Kidney (tissue), 14 donors: ENCODE data around the gene ZNF580. TPM values are rescaled to one million over a fixed set of nuclear protein-coding genes. Genes with fewer than 3 reads are reported as not detected.

Source experiments
- DNase-seq, 5 donors: peaks; one replicate each; pipeline ENCODE4 v3.0.0-alpha.2; 2013 to 2020
- FAIRE-seq: peaks from 2 replicates; lab custom pipeline; 2012; peaks lifted over from hg19 to GRCh38; lab: Jason Lieb, UNC
- H3K27ac ChIP-seq, 2 donors: one replicate each; pipeline ENCODE4 v1.7.0; 2013; ENCODE audit warnings: low read depth in 2 of 2, low read length in 2 of 2, inconsistent platforms in 1 of 2
- H3K27me3 ChIP-seq: one replicate; pipeline ENCODE4 v1.7.1; 2013; ENCODE audit warnings: low read length, inconsistent platforms; ENCODE audit not compliant: control insufficient read depth, insufficient read depth
- H3K36me3 ChIP-seq, 3 donors: one replicate each; pipeline versions ENCODE4 v1.7.0 to v1.7.1; 2013; ENCODE audit warnings: low read length in 3 of 3, control low read depth in 1 of 3, inconsistent platforms in 1 of 3; ENCODE audit not compliant: insufficient read depth in 3 of 3, control insufficient read depth in 2 of 3
- H3K4me1 ChIP-seq, 3 donors: one replicate each; pipeline versions ENCODE4 v1.7.0 to v1.7.1; 2013; ENCODE audit warnings: low read length in 3 of 3, inconsistent platforms in 1 of 3, low read depth in 1 of 3; ENCODE audit not compliant: control insufficient read depth in 2 of 3, insufficient read depth in 2 of 3
- H3K4me3 ChIP-seq, 3 donors: one replicate each; pipeline versions ENCODE4 v1.7.0 to v1.8.1; 2013; ENCODE audit warnings: low read length in 3 of 3, control low read depth in 1 of 3, inconsistent platforms in 1 of 3
- H3K9ac ChIP-seq, 3 donors: one replicate each; pipeline versions ENCODE4 v1.7.0 to v1.7.1; 2013; ENCODE audit warnings: low read length in 3 of 3, control low read depth in 1 of 3, inconsistent platforms in 1 of 3
- H3K9me3 ChIP-seq, 3 donors: one replicate each; pipeline versions ENCODE4 v1.7.0 to v1.7.1; 2013; ENCODE audit warnings: low read length in 3 of 3, control low read depth in 1 of 3, inconsistent platforms in 1 of 3; ENCODE audit not compliant: control insufficient read depth in 2 of 3, insufficient read depth in 1 of 3
- intact Hi-C: fragments of 100-400 bp; cut with DNase I; formaldehyde crosslinking; loops from one replicate; pipeline ENCODE4 v1.11.1; 2022
- polyA plus RNA-seq: library from polyadenylated mRNA; stranded (reverse); fragments of 350-450 nt; fragmentation: Illumina TruSeq; extraction: RNeasy Lipid Tissue Mini Kit (QIAGEN cat#74804); gene quantifications from one replicate; pipeline ENCODE4 v1.2.3, GENCODE V29; 2014; ENCODE audit warnings: low read depth, low replicate concordance; ENCODE audit not compliant: insufficient read depth
- total RNA-seq: library from RNA; stranded (reverse); fragmentation: NEBNext Ultra II Directional; extraction: Animal tissue kit (Norgen Biotek cat#: 25700); gene quantifications from one replicate; pipeline ENCODE4 v1.2.1, GENCODE V29; 2021
- TF ChIP-seq, protein P1 (sequence below): IDR thresholded peaks from 3 replicates; pipeline ENCODE4 v1.5.1; 2012; ENCODE audit warnings: mild to moderate bottlenecking, moderate library complexity, borderline replicate concordance; ENCODE audit not compliant: insufficient read depth; ENCODE audit errors: extremely low read depth
- donor health status: control.
- donor health status: control.
- donor health status: control.
- donor health status: control.
- donor health status: control.
- donor health status: DM: yes; HTN: yes; CAD: no.
- donor health status: Normal renal cell carcinoma (clear cell type).

Gene ZNF580
- total and polyA plus RNA-seq, 2 donors from 2014 or later = 47.0 to 56.8 TPM

- no peaks in the 10 kb centered on the region for H3K27me3 ChIP-seq
- H3K4me3 ChIP-seq = no peak overlapping the region
- TF ChIP-seq, protein P1, sequence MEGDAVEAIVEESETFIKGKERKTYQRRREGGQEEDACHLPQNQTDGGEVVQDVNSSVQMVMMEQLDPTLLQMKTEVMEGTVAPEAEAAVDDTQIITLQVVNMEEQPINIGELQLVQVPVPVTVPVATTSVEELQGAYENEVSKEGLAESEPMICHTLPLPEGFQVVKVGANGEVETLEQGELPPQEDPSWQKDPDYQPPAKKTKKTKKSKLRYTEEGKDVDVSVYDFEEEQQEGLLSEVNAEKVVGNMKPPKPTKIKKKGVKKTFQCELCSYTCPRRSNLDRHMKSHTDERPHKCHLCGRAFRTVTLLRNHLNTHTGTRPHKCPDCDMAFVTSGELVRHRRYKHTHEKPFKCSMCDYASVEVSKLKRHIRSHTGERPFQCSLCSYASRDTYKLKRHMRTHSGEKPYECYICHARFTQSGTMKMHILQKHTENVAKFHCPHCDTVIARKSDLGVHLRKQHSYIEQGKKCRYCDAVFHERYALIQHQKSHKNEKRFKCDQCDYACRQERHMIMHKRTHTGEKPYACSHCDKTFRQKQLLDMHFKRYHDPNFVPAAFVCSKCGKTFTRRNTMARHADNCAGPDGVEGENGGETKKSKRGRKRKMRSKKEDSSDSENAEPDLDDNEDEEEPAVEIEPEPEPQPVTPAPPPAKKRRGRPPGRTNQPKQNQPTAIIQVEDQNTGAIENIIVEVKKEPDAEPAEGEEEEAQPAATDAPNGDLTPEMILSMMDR = no peak
- intact Hi-C loops = no loop called here
- no peak overlapping the region for H3K9ac ChIP-seq
- FAIRE-seq = no peak
- no peak for DNase-seq
- H3K9me3 ChIP-seq = no peaks in the 10 kb centered on the region
- H3K27ac ChIP-seq = no peak overlapping the region
- peaks cover 2 to 6% (median 5%) of the 10 kb centered on the region in 3 donors for H3K4me1 ChIP-seq
- peaks cover 0 to 6% (median 0%) of the 10 kb centered on the region in 3 donors for H3K36me3 ChIP-seq
Measured at GRCh38 chr19:55623130-55623529, 17.7 kb upstream of the ZNF580 start.

DNA sequence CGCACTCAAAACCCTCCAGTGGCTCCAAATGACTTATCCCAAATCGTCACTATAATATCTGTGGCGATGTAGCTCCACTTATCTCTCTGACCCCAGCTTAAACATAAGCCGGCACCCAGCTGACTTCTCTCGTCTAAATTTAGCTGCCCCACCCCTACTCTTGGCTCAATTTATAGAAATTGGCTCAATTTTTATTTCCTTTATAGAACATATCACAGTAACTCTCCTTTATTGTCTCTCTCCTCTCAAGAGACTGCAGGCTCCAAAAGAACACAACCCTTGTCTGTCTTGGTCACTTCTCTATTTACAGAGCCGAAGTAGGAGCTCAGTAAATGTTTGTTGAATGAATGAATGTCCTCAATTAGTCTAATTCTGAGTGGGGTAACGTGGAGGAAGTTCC lies 17.2 kb upstream of the ZNF580 start:
- no peaks in the 10 kb centered on the region for H3K27me3 ChIP-seq
- DNase-seq (no peak), FAIRE-seq (no peak)
- H3K9me3 ChIP-seq = no peaks in the 10 kb centered on the region
- intact Hi-C loops = no loop called here
- H3K36me3 ChIP-seq = peaks cover 0 to 6% (median 0%) of the 10 kb centered on the region in 3 donors
- H3K4me3 ChIP-seq = peak overlapping the region; percentile 45 to 79 (median 53)
- H3K4me1 ChIP-seq = peaks cover 2 to 6% (median 5%) of the 10 kb centered on the region in 3 donors
- TF ChIP-seq, protein P1 = no peak
- peak overlapping the region in 1 of 2 donors; percentile 48 for H3K27ac ChIP-seq
- H3K9ac ChIP-seq = no peak overlapping the region

GRCh38 chr19:55624109-55625003 lies 16.4 kb upstream of the ZNF580 start, which contains the start of gene ZNF784:
TSS of gene ZNF784 (minus strand) at chr19:55624566. CDS start at chr19:55624561, 5 bp downstream.
- Histone ChIP-seq H3K4me3 (peak within 1 kb of the TSS; percentile 79 to 89 (median 88)), H3K27me3 (no peaks in the 10 kb centered on the region), H3K9ac (peak within 1 kb of the TSS in 2 of 3 donors; percentile 71 to 80), H3K36me3 (peaks cover 0 to 6% (median 0%) of the 10 kb centered on the region in 3 donors), H3K9me3 (no peaks in the 10 kb centered on the region), H3K4me1 (peaks cover 2 to 6% (median 5%) of the 10 kb centered on the region in 3 donors), H3K27ac (peak within 1 kb of the TSS; percentile 99)
- intact Hi-C loops = no loop called here
- TF ChIP-seq, protein P1 = no peak
- peak; percentile 95 to 98 (median 98) for DNase-seq
- FAIRE-seq = no peak
